BLaER1 treated with 17β-estradiol and CSF1 and Interleukin-3, amounts not matched to agents 10 nM and 100 nM (cell line): ENCODE measurements around the gene FOXP1.

Experiments used
- H3K27ac ChIP-seq, 11 experiments: shearing (Covaris generic); formaldehyde crosslinking; 2 replicates each; pipeline ENCODE4 v1.8.1; 2022
- H3K27me3 ChIP-seq, 11 experiments: shearing (Covaris generic); formaldehyde crosslinking; 2 replicates each; pipeline ENCODE4 v1.8.1; 2022
- H3K36me3 ChIP-seq, 11 experiments: shearing (Covaris generic); formaldehyde crosslinking; 2 replicates each; pipeline ENCODE4 v1.8.1; 2022
- H3K4me1 ChIP-seq, 10 experiments: shearing (Covaris generic); formaldehyde crosslinking; 2 replicates each; pipeline ENCODE4 v1.8.1; 2022
- H3K4me2 ChIP-seq, 11 experiments: shearing (Covaris generic); formaldehyde crosslinking; 2 replicates each; pipeline ENCODE4 v1.8.1; 2022
- H3K4me3 ChIP-seq, 10 experiments: shearing (Covaris generic); formaldehyde crosslinking; 2 replicates each; pipeline ENCODE4 v1.8.1; 2022
- H3K9ac ChIP-seq, 11 experiments: shearing (Covaris generic); formaldehyde crosslinking; 2 replicates each; pipeline ENCODE4 v1.8.1; 2022
- H3K9me3 ChIP-seq, 11 experiments: shearing (Covaris generic); formaldehyde crosslinking; replicated peaks in 1 of 11; 2 replicates each; pipeline ENCODE4 v1.8.1; 2022
- H4K20me1 ChIP-seq, 11 experiments: shearing (Covaris generic); formaldehyde crosslinking; 2 replicates each; pipeline ENCODE4 v1.8.1; 2022
- Cebpa-rat ChIP-seq, 11 experiments: shearing (Covaris generic); IDR thresholded peaks; 2 replicates each; pipeline ENCODE4 v1.8.1; 2022

The FOXP1 gene

DNA sequence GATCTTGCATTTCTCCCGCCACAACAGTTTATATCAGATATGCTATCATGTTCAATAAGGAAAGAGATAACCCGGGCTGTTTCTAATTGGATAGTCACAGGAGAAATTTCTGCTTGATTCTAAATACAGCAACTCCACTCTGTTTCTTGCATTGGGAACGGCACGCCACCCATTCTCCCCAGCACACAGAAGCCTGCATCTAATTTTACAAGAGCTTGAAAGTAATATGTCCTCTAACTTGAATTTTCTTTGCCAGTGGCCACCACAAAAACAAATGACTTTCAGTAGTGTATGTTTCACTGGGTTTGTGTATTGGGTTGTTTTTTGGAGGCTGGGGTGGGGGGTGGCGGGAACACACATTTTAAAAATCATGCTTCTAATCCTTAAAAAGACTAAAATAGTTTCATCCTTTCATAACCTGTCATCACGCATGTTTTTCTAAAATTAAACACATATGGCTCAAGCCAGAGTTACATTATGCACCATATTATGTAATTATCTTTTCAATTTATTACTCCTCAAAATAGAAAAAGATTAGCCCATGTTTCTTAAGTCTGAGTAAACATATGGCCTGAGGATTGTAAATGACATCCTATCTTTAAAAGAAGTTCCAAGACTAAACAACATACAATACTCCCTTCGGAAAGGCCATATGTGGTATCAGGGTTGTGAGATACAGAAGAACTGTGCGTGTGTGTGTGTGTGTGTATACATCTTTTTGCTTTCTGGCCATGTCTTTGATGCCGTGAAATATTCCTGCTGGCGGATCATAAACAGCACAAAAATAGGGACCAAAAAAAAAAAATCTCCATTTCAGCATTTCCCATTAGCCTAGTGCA lies 176.3 kb downstream of the FOXP1 start:
- TF ChIP-seq Cebpa-rat (IDR thresholded peaks at IDR 0.05): no peak
- Histone ChIP-seq H4K20me1 (no peaks in the 10 kb centered on the region), H3K9me3 (no peaks in the 10 kb centered on the region), H3K4me2 (peak overlapping the region; percentile 45 to 95 (median 84)), H3K4me3 (peak overlapping the region in 4 of 10 experiments; percentile 9 to 42 (median 34); a peak in 3 of 20 replicates), H3K4me1 (peaks cover 23 to 51% (median 35%) of the 10 kb centered on the region in 10 experiments), H3K9ac (peak overlapping the region in 7 of 11 experiments; percentile 9 to 59 (median 38); a peak in 9 of 22 replicates), H3K27me3 (peaks cover 0 to 23% (median 0%) of the 10 kb centered on the region in 11 experiments; a peak in 4 of 22 replicates), H3K27ac (peak overlapping the region in 4 of 11 experiments; percentile 9 to 38 (median 26); a peak in 4 of 22 replicates), H3K36me3 (no peaks in the 10 kb centered on the region)

DNA sequence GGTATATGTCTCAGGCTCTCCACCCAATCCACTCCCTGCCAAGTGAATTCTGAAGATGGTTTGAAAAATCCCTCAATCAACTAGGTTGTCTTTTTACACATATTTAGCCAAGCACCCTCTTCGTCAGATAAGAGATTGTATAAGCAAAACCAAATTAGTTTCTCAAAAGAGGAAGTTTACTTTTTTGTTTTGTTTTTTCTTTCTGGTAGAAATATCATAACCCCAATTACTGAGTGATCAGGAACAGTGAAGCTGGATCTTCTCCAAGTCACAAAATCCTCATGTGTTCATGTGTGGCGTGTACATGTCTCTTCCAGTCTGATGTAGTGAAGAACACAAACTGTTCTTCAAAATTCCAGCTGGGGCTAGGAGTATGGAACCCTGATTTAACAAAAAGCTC lies 180.6 kb downstream of the FOXP1 start:
- no peaks in the 10 kb centered on the region for H3K9me3 ChIP-seq

DNA sequence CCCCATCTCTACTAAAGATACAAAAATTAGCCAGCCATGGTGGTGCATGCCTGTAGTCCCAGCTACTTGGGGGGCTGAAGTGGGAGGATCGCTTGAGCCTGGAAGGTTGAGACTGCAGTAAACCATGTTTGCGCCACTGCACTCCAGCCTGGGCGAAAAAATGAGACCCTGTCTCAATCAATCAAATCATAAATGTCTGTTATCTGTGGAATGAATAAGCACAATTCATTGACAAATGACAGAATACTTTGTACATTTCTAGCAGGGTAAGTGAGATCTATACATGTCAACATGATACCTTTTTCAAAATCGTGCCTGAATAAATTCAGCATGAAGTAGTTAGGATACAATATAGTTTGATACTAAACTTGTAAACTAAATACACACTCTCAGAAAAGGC lies 181.2 kb downstream of the FOXP1 start:
- Histone ChIP-seq H3K36me3 (no peaks in the 10 kb centered on the region), H3K4me2 (peak overlapping the region; percentile 16 to 72 (median 46); a peak in 13 of 22 replicates), H3K4me1 (peaks cover 11 to 56% (median 46%) of the 10 kb centered on the region in 10 experiments), H3K9ac (no peak overlapping the region), H3K27ac (no peak overlapping the region), H3K9me3 (no peaks in the 10 kb centered on the region), H4K20me1 (no peaks in the 10 kb centered on the region), H3K4me3 (no peak overlapping the region), H3K27me3 (peaks cover 0 to 4% (median 0%) of the 10 kb centered on the region in 11 experiments; a peak in 1 of 22 replicates)
- no peak for TF ChIP-seq Cebpa-rat (IDR thresholded peaks at IDR 0.05)

More for the DNA sequence above, 180.6 kb downstream of the FOXP1 start:
- H3K27me3 ChIP-seq: peaks cover 0 to 11% (median 0%) of the 10 kb centered on the region in 11 experiments; a peak in 4 of 22 replicates
- H3K36me3 ChIP-seq: no peaks in the 10 kb centered on the region
- no peaks in the 10 kb centered on the region for H4K20me1 ChIP-seq
- no peak for TF ChIP-seq Cebpa-rat (IDR thresholded peaks at IDR 0.05)
- H3K4me2 ChIP-seq: peak overlapping the region; percentile 16 to 72 (median 44); a peak in 18 of 22 replicates
- H3K4me3 ChIP-seq: no peak overlapping the region
- H3K9ac ChIP-seq: no peak overlapping the region
- H3K27ac ChIP-seq: peak overlapping the region in 2 of 11 experiments; percentile 26 to 45; a peak in 2 of 22 replicates
- peaks cover 17 to 56% (median 48%) of the 10 kb centered on the region in 10 experiments for H3K4me1 ChIP-seq

DNA sequence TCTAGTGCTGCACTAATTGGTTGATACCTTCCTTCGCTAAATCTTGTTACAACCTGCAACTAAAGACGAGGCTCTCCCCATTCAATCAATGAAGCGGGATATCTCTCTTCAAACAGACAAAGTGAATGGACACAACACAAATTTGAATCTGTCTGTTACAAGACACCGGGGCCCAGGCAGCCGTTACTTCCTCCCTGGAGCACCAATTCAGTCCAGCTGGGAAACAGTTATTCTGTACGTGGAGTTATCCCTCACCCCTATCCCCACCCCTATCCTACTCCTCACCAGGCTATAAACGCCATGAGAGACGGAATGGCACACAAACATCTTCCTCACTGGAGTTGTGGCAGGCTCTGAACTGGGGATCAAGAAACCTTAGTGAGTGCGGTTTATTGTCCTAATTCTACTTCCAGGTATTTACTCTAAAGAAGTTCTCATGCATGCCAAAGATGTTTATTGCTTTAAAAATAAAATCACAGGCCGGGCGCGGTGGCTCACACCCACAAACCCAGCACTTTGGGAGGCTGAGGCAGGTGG lies 181.8 kb downstream of the FOXP1 start:
- H3K4me3 ChIP-seq: no peak overlapping the region
- H3K9ac ChIP-seq: no peak overlapping the region
- H3K4me1 ChIP-seq: peaks cover 11 to 51% (median 41%) of the 10 kb centered on the region in 10 experiments
- no peaks in the 10 kb centered on the region for H4K20me1 ChIP-seq
- peaks cover 0 to under 1% (median 0%) of the 10 kb centered on the region in 11 experiments; a peak in 1 of 22 replicates for H3K27me3 ChIP-seq
- no peaks in the 10 kb centered on the region for H3K9me3 ChIP-seq
- TF ChIP-seq Cebpa-rat (IDR thresholded peaks at IDR 0.05): no peak
- H3K36me3 ChIP-seq: no peaks in the 10 kb centered on the region
- no peak overlapping the region for H3K27ac ChIP-seq
- H3K4me2 ChIP-seq: peak overlapping the region in 9 of 11 experiments; percentile 4 to 72 (median 44); a peak in 17 of 22 replicates

DNA sequence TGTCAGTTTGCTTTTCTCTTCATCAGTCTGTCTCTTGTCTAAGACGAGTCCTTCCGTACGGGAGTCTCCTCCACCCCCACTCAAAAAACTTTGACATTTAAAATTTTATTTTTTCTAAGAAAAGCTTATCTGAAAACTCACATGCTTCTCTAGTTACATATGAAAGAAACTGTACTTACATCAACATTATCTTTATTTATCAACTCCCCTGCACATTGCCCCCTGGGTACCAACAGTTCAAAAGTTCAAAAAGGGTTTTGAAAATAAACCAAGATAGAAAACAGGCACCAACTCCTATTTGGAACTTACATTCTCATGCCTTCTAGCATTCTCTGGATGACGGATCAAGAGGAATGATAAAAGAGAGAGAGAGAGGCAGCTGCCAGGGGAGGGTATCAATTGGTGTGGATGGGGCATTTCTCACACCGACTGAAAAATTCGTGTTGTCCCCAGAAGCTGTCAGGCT lies 182.5 kb downstream of the FOXP1 start:
- H3K36me3 ChIP-seq: no peaks in the 10 kb centered on the region
- H3K9me3 ChIP-seq: no peaks in the 10 kb centered on the region
- H3K27me3 ChIP-seq: no peaks in the 10 kb centered on the region
- no peak overlapping the region; a peak in 1 of 22 replicates for H3K9ac ChIP-seq
- no peak for TF ChIP-seq Cebpa-rat (IDR thresholded peaks at IDR 0.05)
- H3K4me1 ChIP-seq: peaks cover 18 to 54% (median 44%) of the 10 kb centered on the region in 10 experiments
- H3K4me2 ChIP-seq: peak overlapping the region in 9 of 11 experiments; percentile 4 to 72 (median 44); a peak in 17 of 22 replicates
- no peaks in the 10 kb centered on the region for H4K20me1 ChIP-seq
- H3K4me3 ChIP-seq: no peak overlapping the region
- H3K27ac ChIP-seq: no peak overlapping the region

DNA sequence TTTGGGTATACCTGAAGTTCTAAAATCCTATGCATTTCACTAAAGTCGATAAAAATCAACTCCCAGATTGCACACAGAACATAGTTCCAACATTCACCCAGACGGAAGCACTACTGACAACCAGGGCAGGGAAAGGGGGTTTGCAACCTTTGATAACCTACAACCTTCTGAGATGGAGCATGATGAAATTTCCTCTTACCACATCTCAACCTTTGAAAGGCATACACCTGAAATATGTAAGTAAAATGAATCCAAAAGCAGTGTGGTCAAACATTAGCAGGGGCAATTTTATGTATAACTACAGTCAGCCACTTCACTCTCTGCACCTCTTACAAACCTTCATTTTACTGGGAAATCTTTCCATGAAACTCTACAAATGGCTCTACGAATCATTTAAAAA lies 184.1 kb downstream of the FOXP1 start:
- Histone ChIP-seq H3K9me3 (no peaks in the 10 kb centered on the region), H3K4me2 (no peak overlapping the region), H3K27me3 (no peaks in the 10 kb centered on the region), H3K4me1 (peaks cover 29 to 57% (median 51%) of the 10 kb centered on the region in 10 experiments), H3K27ac (no peak overlapping the region), H3K9ac (no peak overlapping the region), H4K20me1 (no peaks in the 10 kb centered on the region), H3K4me3 (no peak overlapping the region), H3K36me3 (no peaks in the 10 kb centered on the region)
- no peak for TF ChIP-seq Cebpa-rat (IDR thresholded peaks at IDR 0.05)

DNA sequence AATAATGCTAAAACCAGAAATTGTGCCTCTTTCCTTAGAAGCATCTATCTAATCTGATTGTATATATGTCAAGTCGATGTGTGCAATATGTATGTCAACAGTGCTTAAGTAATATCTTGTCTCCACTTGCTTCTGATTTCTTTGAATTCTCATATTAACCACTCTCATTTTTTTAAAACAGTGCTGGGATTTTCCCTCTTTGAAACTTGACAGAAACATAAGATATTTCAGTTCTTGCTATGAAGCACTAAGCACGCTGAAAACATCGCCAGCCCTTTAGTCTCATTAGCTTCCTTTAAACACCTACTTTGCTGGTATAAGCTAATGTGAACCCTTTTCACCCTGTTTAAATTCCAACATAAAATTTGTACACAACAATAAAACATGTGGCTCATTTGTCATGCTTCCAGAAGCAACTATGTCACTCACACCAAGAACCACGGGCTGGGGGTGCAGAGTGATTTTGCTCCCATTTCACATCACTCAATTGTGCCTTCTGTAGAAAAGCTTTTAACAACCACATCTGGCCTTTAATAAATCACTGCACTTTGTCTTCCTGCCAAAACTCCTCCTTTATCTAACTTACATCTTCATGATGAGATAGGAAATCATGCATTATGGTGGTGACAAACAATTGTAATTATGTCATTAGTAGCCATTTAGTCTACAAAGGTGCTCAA lies 185.2 kb downstream of the FOXP1 start:
- no peak overlapping the region for H3K27ac ChIP-seq

DNA sequence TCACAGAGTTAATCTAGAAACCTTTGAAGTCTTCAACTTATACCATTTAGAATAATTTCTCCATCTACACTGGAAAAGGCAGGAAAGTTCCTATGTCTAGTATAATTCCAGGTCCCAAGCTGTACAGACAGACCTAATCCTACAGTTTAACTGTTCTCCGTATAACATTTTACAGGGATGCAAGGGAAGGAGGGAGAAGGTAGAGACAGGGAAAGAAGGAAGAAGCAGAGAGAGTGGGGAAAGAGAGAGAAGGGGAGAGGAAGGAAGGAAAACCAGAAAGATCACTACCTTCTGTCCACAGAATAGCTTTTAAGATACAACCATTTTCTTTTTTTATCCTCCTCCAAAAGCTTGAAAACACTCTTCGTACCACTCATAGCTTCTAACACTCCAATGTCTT lies 185.8 kb downstream of the FOXP1 start:
- 0 out of 22 replicates have a peak, but pooled peaks cover 0 to under 1% (median 0%) of the 10 kb centered on the region in 11 experiments for H3K27me3 ChIP-seq
- H3K4me3 ChIP-seq: no peak overlapping the region
- H3K9ac ChIP-seq: no peak overlapping the region
- no peaks in the 10 kb centered on the region for H3K9me3 ChIP-seq
- no peak overlapping the region for H3K27ac ChIP-seq
- H3K36me3 ChIP-seq: no peaks in the 10 kb centered on the region
- TF ChIP-seq Cebpa-rat (IDR thresholded peaks at IDR 0.05): no peak
- peak overlapping the region in 7 of 11 experiments; percentile 4 to 40 (median 24); a peak in 8 of 22 replicates for H3K4me2 ChIP-seq
- no peaks in the 10 kb centered on the region for H4K20me1 ChIP-seq
- H3K4me1 ChIP-seq: peaks cover 26 to 51% (median 44%) of the 10 kb centered on the region in 10 experiments

More for the DNA sequence above, 185.2 kb downstream of the FOXP1 start:
- Histone ChIP-seq H3K36me3 (no peaks in the 10 kb centered on the region), H3K9me3 (no peaks in the 10 kb centered on the region), H3K4me1 (peaks cover 28 to 54% (median 49%) of the 10 kb centered on the region in 10 experiments), H3K27me3 (no peaks in the 10 kb centered on the region), H3K9ac (no peak overlapping the region), H3K4me3 (no peak overlapping the region), H3K4me2 (peak overlapping the region in 7 of 11 experiments; percentile 4 to 40 (median 24); a peak in 5 of 22 replicates), H4K20me1 (no peaks in the 10 kb centered on the region)
- TF ChIP-seq Cebpa-rat (IDR thresholded peaks at IDR 0.05): no peak
